Cerebellar nuclear complex (tissue), 1 donor: ENCODE results near the gene SESTD1.
"Not testable (repeated sequence)": the region's sequence is repeated elsewhere in the genome, so short reads cannot be mapped to it uniquely, and the experiment has no call there.

ENCODE experiments used
- DNase-seq, 2 experiments: peaks; one replicate each; lab custom pipeline; 2025; lab: John Stamatoyannopoulos, UW

Gene SESTD1

DNA sequence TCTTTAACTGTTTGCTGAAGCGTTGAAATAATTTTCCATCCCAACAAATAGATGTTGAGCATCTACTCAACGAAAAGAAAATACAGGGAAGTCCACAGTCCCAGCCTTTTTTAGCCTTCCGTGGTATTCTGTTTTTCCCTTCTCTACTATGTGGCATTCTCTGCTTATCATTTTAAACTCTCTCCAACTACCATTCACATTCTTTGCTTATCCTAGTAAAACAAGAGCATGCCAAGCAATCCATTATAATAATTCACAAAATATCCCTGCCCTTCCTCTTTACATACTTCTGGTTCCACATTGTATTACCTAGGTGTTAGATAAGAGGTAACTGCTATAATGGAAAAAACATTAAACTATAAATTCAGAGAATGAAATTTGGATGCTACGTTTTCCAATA, 1.6 kb upstream of the SESTD1 start:
- no peak for DNase-seq

DNA sequence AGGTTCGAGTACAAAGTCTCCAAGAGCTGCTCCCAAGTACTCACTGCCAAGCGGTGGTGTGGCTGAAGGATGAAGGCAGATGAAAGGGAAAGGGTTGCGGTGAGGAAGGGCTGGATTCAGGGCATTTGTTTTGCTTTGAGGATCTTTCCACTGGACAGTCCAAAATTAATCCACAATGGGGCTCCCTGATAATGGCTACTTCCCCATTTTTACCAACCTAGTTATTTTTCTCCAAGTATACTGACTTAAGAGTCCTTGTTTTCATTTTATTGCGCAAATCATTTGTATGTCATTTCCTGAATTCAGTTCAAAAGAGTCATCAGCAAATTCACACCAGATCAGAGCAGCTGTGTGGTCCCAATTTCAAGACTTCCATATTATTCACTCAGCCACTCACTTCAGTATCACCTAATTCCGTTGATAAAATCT, 464 bp upstream of the SESTD1 start:
- DNase-seq: no peak

GRCh38 chr2:179263446-179264367, 925 bp downstream of the SESTD1 start:
- DNase-seq: no peak

- no peak for DNase-seq
These were observed 1.6 kb downstream of the SESTD1 start for GRCh38 chr2:179263015-179263414.

- no peak for DNase-seq
These were observed 2.5 kb downstream of the SESTD1 start for GRCh38 chr2:179262077-179262660.

DNA sequence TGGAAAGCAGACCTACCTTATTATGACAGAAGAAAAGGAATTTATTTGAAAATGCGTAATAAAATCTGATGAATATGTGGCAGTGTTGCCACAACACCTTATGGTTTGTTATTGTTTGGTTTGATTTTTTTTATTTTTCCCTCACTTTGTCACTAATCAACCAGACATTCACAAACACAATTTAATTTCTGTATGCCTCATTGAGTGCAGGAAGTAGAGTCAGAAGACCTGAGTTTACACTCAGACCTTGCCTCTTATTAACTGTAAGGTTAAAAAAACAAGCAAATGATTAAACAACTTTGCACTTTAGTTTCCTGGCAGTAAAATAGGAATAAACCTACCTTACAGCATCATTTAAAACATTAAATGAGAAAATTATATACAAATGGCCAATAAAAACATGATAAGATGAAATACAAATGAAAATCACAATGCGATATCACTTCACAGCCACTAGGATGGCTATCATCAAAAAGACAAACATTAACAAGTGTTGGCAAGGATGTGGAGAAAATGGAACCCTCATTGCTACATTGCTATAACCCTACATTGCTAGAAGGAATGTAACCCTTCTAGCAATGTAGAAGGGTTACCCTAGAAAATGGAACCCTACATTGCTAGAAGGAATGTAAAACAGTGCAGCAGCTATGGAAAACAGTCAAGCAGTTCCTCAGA, 3.3 kb downstream of the SESTD1 start:
- no peak for DNase-seq

- no peak for DNase-seq
These were observed 4.4 kb downstream of the SESTD1 start for GRCh38 chr2:179260224-179260623.

DNA sequence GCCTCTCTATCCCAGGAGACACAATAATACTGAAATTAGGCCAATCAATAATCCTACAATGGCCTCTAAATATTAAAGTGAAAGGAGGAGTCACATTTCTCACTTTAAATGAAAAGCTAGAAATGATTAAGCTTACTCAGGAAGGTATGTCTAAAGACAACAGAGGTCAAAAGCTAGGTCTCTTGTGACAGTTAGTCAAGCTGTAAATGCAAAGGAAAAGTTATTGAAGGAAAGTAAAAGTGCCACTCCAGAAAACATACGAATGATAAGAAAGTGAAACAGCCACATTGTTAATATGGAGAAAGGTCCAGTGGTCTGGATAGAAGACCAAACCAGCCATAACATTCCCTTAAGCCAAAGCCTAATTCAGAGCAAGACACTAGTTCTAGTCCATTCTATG, 9.5 kb downstream of the SESTD1 start:
- no peak for DNase-seq

GRCh38 chr2:179253226-179253625, 11.4 kb downstream of the SESTD1 start:
- no peak for DNase-seq

DNA sequence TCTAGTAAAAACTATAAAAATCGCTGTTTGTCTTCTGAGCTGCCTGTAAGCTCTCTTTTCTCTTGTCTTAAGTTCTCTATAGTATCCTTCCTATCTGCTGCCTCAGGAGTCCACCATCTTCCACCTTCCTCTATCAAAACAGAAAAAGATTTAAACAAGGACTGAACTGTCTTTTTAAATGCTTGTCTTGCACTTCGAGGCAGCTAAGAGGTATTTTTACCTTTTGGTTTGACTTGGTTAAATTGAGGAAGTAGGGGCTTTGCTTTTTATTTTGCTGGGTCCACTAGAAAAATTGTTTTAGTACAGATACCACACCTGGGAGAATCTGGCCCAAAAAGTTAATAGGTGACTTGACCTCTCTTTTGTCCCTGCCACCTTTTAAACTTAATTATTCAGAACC, 12.2 kb downstream of the SESTD1 start:
- no peak for DNase-seq

DNA sequence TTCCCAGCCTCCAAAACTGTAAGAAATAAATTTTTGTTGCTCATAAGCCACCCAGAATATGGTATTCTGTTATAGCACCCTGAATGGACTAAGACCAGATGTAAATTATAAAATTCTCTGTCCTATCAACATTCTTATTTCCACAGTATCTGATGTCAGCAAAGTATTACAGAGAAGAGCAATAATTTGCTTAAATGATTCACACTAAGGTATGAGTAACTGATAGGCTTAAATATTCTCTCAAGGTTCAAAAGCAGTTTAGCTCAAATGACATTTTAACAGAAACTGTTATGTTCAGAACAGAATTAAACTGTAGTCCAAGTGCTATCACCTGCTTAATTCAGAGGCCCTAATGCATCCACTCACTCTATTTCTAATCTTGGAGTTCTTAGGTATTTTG, 12.8 kb downstream of the SESTD1 start:
- no peak for DNase-seq

DNA sequence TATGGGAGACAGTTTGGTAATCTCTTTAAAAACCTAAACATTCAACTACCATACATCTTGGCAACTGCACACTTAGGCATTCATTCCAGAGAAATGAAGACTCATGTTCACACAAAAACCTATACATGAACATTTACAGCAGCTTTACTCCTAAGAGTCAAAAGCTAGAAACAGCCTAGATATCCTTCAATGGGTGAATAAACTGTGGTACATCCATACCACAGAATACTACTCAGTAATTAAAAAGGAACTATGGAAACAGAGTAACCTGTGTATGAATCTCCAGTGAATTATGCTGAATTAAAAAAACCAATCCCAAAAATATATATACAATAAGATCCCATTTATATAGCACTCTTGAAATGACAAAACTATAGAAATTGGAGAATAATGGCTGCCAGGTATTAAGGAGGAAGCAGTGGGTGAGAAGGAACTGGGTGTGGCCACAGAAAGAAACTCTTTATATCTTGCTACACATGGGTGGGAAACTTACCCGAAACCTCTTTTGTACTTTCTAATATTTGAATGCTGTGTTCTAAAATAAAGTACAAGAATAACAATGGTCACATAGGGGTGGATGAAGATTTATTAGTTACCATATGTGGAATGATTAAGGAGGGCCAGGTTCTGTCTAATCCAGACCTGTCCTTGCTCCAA, 13.7 kb downstream of the SESTD1 start:
- no peak for DNase-seq

DNA sequence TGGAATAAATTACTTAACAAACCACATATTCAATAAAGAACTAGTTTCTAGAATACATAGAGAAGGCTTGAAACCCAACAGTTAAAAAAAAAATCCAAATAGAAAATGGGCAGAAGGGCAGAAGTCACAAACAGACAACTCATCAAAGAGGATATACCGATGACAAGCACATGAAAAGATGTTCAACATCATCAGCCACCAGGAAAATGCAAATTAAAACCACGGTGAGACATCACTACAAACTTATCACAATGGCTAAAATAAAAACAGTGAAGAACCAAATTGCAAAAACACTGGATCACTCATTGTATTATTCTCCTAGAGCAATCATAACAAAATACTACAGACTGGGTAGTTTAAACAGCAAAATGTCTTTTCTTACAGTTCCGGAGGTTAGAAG, 14.5 kb downstream of the SESTD1 start:
- DNase-seq: no peak

- DNase-seq: no peak
These were observed 16.6 kb downstream of the SESTD1 start for GRCh38 chr2:179248024-179248348.

- DNase-seq: no peak
These were observed 17.2 kb downstream of the SESTD1 start for GRCh38 chr2:179247318-179248023.

GRCh38 chr2:179245843-179246242, 18.8 kb downstream of the SESTD1 start:
- not testable (repeated sequence) for DNase-seq

DNA sequence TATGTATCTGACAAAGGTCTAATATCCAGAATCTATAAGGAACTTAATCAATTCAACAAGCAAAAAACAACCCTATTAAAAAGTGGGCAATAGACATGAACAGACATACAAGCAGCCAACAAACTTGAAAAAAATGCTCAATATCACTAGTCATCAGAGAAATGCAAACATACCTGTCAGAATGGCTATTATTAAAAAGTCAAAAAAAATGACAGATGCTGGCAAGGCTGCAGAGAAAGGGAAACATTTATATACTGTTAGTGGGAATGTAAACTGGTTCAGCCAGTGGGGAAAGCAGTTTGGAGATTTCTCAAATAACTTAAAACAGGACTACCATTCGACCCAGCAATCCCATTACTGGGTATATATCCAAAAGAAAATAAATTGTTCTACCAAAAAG, 21.6 kb downstream of the SESTD1 start:
- DNase-seq: no peak

GRCh38 chr2:179240481-179241451, 23.9 kb downstream of the SESTD1 start:
- no peak for DNase-seq

GRCh38 chr2:179239838-179240237, 24.8 kb downstream of the SESTD1 start:
- no peak for DNase-seq

GRCh38 chr2:179239195-179239594, 25.4 kb downstream of the SESTD1 start:
- no peak for DNase-seq

GRCh38 chr2:179238027-179238426, 26.6 kb downstream of the SESTD1 start:
- DNase-seq: no peak
